DND-41 (cell line): ENCODE measurements around the gene FAM50A.

Source experiments
- ATAC-seq: fragments of 200-7000 bp; cut with Tn5 transposase; 3 replicates; pipeline ENCODE4 v1.9.1; 2021; ENCODE audit warnings: low read depth; ENCODE audit not compliant: insufficient read depth
- DNase-seq: peaks from one replicate; pipeline ENCODE4 v3.0.0-alpha.2; 2020
- H2AFZ ChIP-seq: 2 replicates; pipeline ENCODE4 v1.6.0; 2012; ENCODE audit warnings: low read depth, low read length
- H3K27ac ChIP-seq: 2 replicates; pipeline ENCODE4 v1.5.1; 2012; ENCODE audit warnings: low read length, inconsistent platforms
- H3K27me3 ChIP-seq: fragments of 200-600 bp; sonication (generic); 2 replicates; pipeline ENCODE4 v1.6.0; 2012; ENCODE audit warnings: low read length, mild to moderate bottlenecking, inconsistent platforms; ENCODE audit not compliant: insufficient read depth, poor library complexity
- H3K36me3 ChIP-seq: 2 replicates; pipeline ENCODE4 v1.5.1; 2012; ENCODE audit warnings: low read length, inconsistent platforms; ENCODE audit not compliant: insufficient read depth
- H3K4me1 ChIP-seq: 2 replicates; pipeline ENCODE4 v1.5.1; 2012; ENCODE audit warnings: mild to moderate bottlenecking, low read length; ENCODE audit not compliant: insufficient read depth
- H3K4me2 ChIP-seq: 2 replicates; pipeline ENCODE4 v1.6.0; 2012; ENCODE audit warnings: mild to moderate bottlenecking, moderate library complexity, low read length, inconsistent platforms; ENCODE audit not compliant: insufficient read depth
- H3K4me3 ChIP-seq, 2 experiments: fragments of 200-600 bp in 1 of 2; shearing (Covaris generic) in 1 of 2; 2 replicates each; pipeline ENCODE4 v1.5.1; 2012 to 2016; ENCODE audit warnings: inconsistent platforms in 2 of 2, low read length in 2 of 2, mild to moderate bottlenecking in 2 of 2, low read depth in 1 of 2, moderate library complexity in 1 of 2
- H3K79me2 ChIP-seq: 2 replicates; pipeline ENCODE4 v1.6.0; 2012; ENCODE audit warnings: low read length, inconsistent platforms; ENCODE audit not compliant: insufficient read depth
- H3K9ac ChIP-seq: 2 replicates; pipeline ENCODE4 v1.6.0; 2012; ENCODE audit warnings: low read depth, mild to moderate bottlenecking, inconsistent platforms, low read length, moderate library complexity
- H3K9me3 ChIP-seq: 2 replicates; pipeline ENCODE4 v1.5.1; 2012; ENCODE audit warnings: low read length, moderate library complexity, mild to moderate bottlenecking, inconsistent platforms; ENCODE audit not compliant: insufficient read depth, severe bottlenecking
- H4K20me1 ChIP-seq: 2 replicates; pipeline ENCODE4 v1.6.0; 2012; ENCODE audit warnings: low read length; ENCODE audit not compliant: insufficient read depth
- EZH2 ChIP-seq: IDR thresholded peaks from 3 replicates; pipeline ENCODE4 v1.6.1; 2012; ENCODE audit warnings: borderline replicate concordance, low read depth, mild to moderate bottlenecking, moderate library complexity, low read length, inconsistent platforms; ENCODE audit not compliant: severe bottlenecking
- TF ChIP-seq, protein P1 (sequence below): IDR thresholded peaks from 2 replicates; pipeline ENCODE4 v1.5.1; 2012; ENCODE audit warnings: borderline replicate concordance, low read length, moderate library complexity, mild to moderate bottlenecking; ENCODE audit not compliant: poor library complexity, severe bottlenecking; ENCODE audit errors: extremely low read depth

Gene FAM50A

GRCh38 chrX:154452823-154453222 is 8.9 kb downstream of the FAM50A start:
- no peaks in the 10 kb centered on the region for H3K9me3 ChIP-seq
- H3K27ac ChIP-seq: no peak overlapping the region
- no peak overlapping the region for H3K4me2 ChIP-seq
- no peak for TF ChIP-seq EZH2
- TF ChIP-seq, protein P1, sequence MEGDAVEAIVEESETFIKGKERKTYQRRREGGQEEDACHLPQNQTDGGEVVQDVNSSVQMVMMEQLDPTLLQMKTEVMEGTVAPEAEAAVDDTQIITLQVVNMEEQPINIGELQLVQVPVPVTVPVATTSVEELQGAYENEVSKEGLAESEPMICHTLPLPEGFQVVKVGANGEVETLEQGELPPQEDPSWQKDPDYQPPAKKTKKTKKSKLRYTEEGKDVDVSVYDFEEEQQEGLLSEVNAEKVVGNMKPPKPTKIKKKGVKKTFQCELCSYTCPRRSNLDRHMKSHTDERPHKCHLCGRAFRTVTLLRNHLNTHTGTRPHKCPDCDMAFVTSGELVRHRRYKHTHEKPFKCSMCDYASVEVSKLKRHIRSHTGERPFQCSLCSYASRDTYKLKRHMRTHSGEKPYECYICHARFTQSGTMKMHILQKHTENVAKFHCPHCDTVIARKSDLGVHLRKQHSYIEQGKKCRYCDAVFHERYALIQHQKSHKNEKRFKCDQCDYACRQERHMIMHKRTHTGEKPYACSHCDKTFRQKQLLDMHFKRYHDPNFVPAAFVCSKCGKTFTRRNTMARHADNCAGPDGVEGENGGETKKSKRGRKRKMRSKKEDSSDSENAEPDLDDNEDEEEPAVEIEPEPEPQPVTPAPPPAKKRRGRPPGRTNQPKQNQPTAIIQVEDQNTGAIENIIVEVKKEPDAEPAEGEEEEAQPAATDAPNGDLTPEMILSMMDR: no peak
- no peak for ATAC-seq
- no peaks in the 10 kb centered on the region for H3K27me3 ChIP-seq
- H3K9ac ChIP-seq: no peak overlapping the region
- H3K36me3 ChIP-seq: no peaks in the 10 kb centered on the region
- no peak overlapping the region for H3K4me3 ChIP-seq
- no peaks in the 10 kb centered on the region for H4K20me1 ChIP-seq
- DNase-seq: no peak
- H2AFZ ChIP-seq: no peak overlapping the region
- H3K79me2 ChIP-seq: no peaks in the 10 kb centered on the region
- H3K4me1 ChIP-seq: peaks cover 7% of the 10 kb centered on the region

- no peaks in the 10 kb centered on the region for H3K27me3 ChIP-seq
- TF ChIP-seq, protein P1: no peak
- TF ChIP-seq EZH2: no peak
- peak overlapping the region; percentile 6 to 78; a peak in 3 of 4 replicates for H3K4me3 ChIP-seq
- peaks cover 14% of the 10 kb centered on the region for H3K79me2 ChIP-seq
- H4K20me1 ChIP-seq: peaks cover 10% of the 10 kb centered on the region; the same call in 1 of the 2 replicates
- peaks cover 20% of the 10 kb centered on the region for H3K36me3 ChIP-seq
- H3K27ac ChIP-seq: peak overlapping the region; percentile 62; the same call in 1 of the 2 replicates
- H3K9me3 ChIP-seq: no peaks in the 10 kb centered on the region
- ATAC-seq (peak; percentile 34), DNase-seq (peak; percentile 54)
- H2AFZ ChIP-seq: peak overlapping the region; percentile 76
- peaks cover 25% of the 10 kb centered on the region for H3K4me1 ChIP-seq
- peak overlapping the region; percentile 72 for H3K4me2 ChIP-seq
- peak overlapping the region; percentile 67 for H3K9ac ChIP-seq
Measured at GRCh38 chrX:154457491-154458115, 13.7 kb downstream of the FAM50A start.

GRCh38 chrX:154458116-154458953 is 14.4 kb downstream of the FAM50A start, which contains the start of gene PLXNA3:
TSS of gene PLXNA3 (plus strand) at chrX:154458281. CDS start at chrX:154460184, 1,903 bp downstream.
- Histone ChIP-seq H3K27me3 (no peaks in the 10 kb centered on the region), H4K20me1 (peaks cover 10% of the 10 kb centered on the region; the same call in 1 of the 2 replicates), H3K9ac (peak within 1 kb of the TSS; percentile 67), H3K4me3 (peak within 1 kb of the TSS; percentile 47 to 78; a peak in 3 of 4 replicates), H3K36me3 (peaks cover 20% of the 10 kb centered on the region), H3K4me2 (peak within 1 kb of the TSS; percentile 72), H3K79me2 (peaks cover 14% of the 10 kb centered on the region), H3K9me3 (no peaks in the 10 kb centered on the region), H3K4me1 (peaks cover 25% of the 10 kb centered on the region), H2AFZ (peak within 1 kb of the TSS; percentile 76), H3K27ac (peak within 1 kb of the TSS; percentile 62)
- peak; percentile 62 for DNase-seq
- TF ChIP-seq, protein P1: no peak
- no peak for TF ChIP-seq EZH2
- peak; percentile 73 for ATAC-seq
